Stimulated activated memory B cell treated with anti-CD40 and anti-IgM and Interleukin-4, amounts not matched to agents 10 μg/mL and 1 μg/mL and 100 μg/mL, for 72 hours (primary cell): ENCODE measurements around the gene FBXW7.

ENCODE experiments used
- ATAC-seq: fragments of 150-1000 bp; cut with Tn5 transposase; 2 replicates; pipeline ENCODE4 v1.10.0; 2021
- H3K27ac Mint-ChIP-seq: one replicate; pipeline ENCODE4 v1.8.0; 2022; ENCODE audit warnings: mild to moderate bottlenecking, mixed read lengths
- H3K27me3 Mint-ChIP-seq: one replicate; pipeline ENCODE4 v1.8.0; 2022; ENCODE audit warnings: mixed read lengths
- H3K36me3 Mint-ChIP-seq: one replicate; pipeline ENCODE4 v1.8.0; 2022; ENCODE audit warnings: mixed read lengths
- H3K4me1 Mint-ChIP-seq: one replicate; pipeline ENCODE4 v1.8.0; 2022; ENCODE audit warnings: mixed read lengths
- H3K4me3 Mint-ChIP-seq: one replicate; pipeline ENCODE4 v1.8.0; 2022; ENCODE audit warnings: mild to moderate bottlenecking, moderate library complexity, mixed read lengths
- H3K9me3 Mint-ChIP-seq: one replicate; pipeline ENCODE4 v1.8.0; 2022; ENCODE audit warnings: mixed read lengths

FBXW7 gene

GRCh38 chr4:152454398-152455011 is 81.4 kb downstream of the FBXW7 start:
- H3K4me1 Mint-ChIP-seq, result peaks cover 34% of the 10 kb centered on the region
- no peaks in the 10 kb centered on the region for H3K27me3 Mint-ChIP-seq
- H3K4me3 Mint-ChIP-seq, result no peak overlapping the region
- H3K27ac Mint-ChIP-seq, result no peak overlapping the region
- ATAC-seq, result no peak
- no peaks in the 10 kb centered on the region for H3K36me3 Mint-ChIP-seq
- no peaks in the 10 kb centered on the region for H3K9me3 Mint-ChIP-seq

- Mint-ChIP-seq H3K9me3 (no peaks in the 10 kb centered on the region), H3K27me3 (no peaks in the 10 kb centered on the region), H3K4me1 (peaks cover 24% of the 10 kb centered on the region), H3K27ac (no peak overlapping the region), H3K36me3 (no peaks in the 10 kb centered on the region), H3K4me3 (no peak overlapping the region)
- ATAC-seq, result no peak
These were observed 84.4 kb downstream of the FBXW7 start for GRCh38 chr4:152451496-152451895.

GRCh38 chr4:152448854-152449253 is 87.0 kb downstream of the FBXW7 start:
- H3K36me3 Mint-ChIP-seq, result no peaks in the 10 kb centered on the region
- H3K9me3 Mint-ChIP-seq, result no peaks in the 10 kb centered on the region
- no peak overlapping the region for H3K4me3 Mint-ChIP-seq
- H3K4me1 Mint-ChIP-seq, result peaks cover 6% of the 10 kb centered on the region
- H3K27ac Mint-ChIP-seq, result no peak overlapping the region
- H3K27me3 Mint-ChIP-seq, result no peaks in the 10 kb centered on the region
- no peak for ATAC-seq

GRCh38 chr4:152448038-152448707 is 87.7 kb downstream of the FBXW7 start:
- Mint-ChIP-seq H3K4me1 (peaks cover 6% of the 10 kb centered on the region), H3K36me3 (no peaks in the 10 kb centered on the region), H3K9me3 (no peaks in the 10 kb centered on the region), H3K27me3 (no peaks in the 10 kb centered on the region), H3K4me3 (no peak overlapping the region), H3K27ac (no peak overlapping the region)
- no peak for ATAC-seq

GRCh38 chr4:152443859-152444258 is 92.0 kb downstream of the FBXW7 start:
- peaks cover 24% of the 10 kb centered on the region for H3K4me1 Mint-ChIP-seq
- H3K36me3 Mint-ChIP-seq, result peaks cover 8% of the 10 kb centered on the region
- no peaks in the 10 kb centered on the region for H3K27me3 Mint-ChIP-seq
- H3K4me3 Mint-ChIP-seq, result no peak overlapping the region
- H3K27ac Mint-ChIP-seq, result no peak overlapping the region
- no peak for ATAC-seq
- H3K9me3 Mint-ChIP-seq, result no peaks in the 10 kb centered on the region

GRCh38 chr4:152437561-152437960 is 98.3 kb downstream of the FBXW7 start:
- Mint-ChIP-seq H3K27ac (no peak overlapping the region), H3K4me1 (peaks cover 46% of the 10 kb centered on the region), H3K36me3 (peaks cover 21% of the 10 kb centered on the region), H3K4me3 (no peak overlapping the region), H3K9me3 (no peaks in the 10 kb centered on the region), H3K27me3 (no peaks in the 10 kb centered on the region)
- ATAC-seq, result no peak

- Mint-ChIP-seq H3K36me3 (peaks cover 15% of the 10 kb centered on the region), H3K9me3 (no peaks in the 10 kb centered on the region), H3K27me3 (no peaks in the 10 kb centered on the region), H3K27ac (no peak overlapping the region), H3K4me1 (peaks cover 38% of the 10 kb centered on the region), H3K4me3 (no peak overlapping the region)
- ATAC-seq, result no peak
These were observed 99.5 kb downstream of the FBXW7 start for GRCh38 chr4:152436384-152436783.

- no peaks in the 10 kb centered on the region for H3K27me3 Mint-ChIP-seq
- no peaks in the 10 kb centered on the region for H3K9me3 Mint-ChIP-seq
- no peak overlapping the region for H3K27ac Mint-ChIP-seq
- H3K4me3 Mint-ChIP-seq, result no peak overlapping the region
- peaks cover 19% of the 10 kb centered on the region for H3K36me3 Mint-ChIP-seq
- peaks cover 38% of the 10 kb centered on the region for H3K4me1 Mint-ChIP-seq
- no peak for ATAC-seq
These were observed 101.9 kb downstream of the FBXW7 start for GRCh38 chr4:152434011-152434410.

- no peak overlapping the region for H3K4me3 Mint-ChIP-seq
- H3K36me3 Mint-ChIP-seq, result peaks cover 18% of the 10 kb centered on the region
- no peaks in the 10 kb centered on the region for H3K27me3 Mint-ChIP-seq
- H3K4me1 Mint-ChIP-seq, result peaks cover 32% of the 10 kb centered on the region
- ATAC-seq, result no peak
- no peak overlapping the region for H3K27ac Mint-ChIP-seq
- no peaks in the 10 kb centered on the region for H3K9me3 Mint-ChIP-seq
These were observed 104.1 kb downstream of the FBXW7 start for GRCh38 chr4:152431784-152432183.

- Mint-ChIP-seq H3K4me3 (no peak overlapping the region), H3K9me3 (no peaks in the 10 kb centered on the region), H3K27me3 (no peaks in the 10 kb centered on the region), H3K27ac (no peak overlapping the region), H3K36me3 (peaks cover 22% of the 10 kb centered on the region), H3K4me1 (peaks cover 34% of the 10 kb centered on the region)
- no peak for ATAC-seq
These were observed 104.6 kb downstream of the FBXW7 start for GRCh38 chr4:152431291-152431690.

GRCh38 chr4:152430507-152430906 is 105.4 kb downstream of the FBXW7 start:
- no peak for ATAC-seq
- H3K9me3 Mint-ChIP-seq, result no peaks in the 10 kb centered on the region
- H3K36me3 Mint-ChIP-seq, result peaks cover 22% of the 10 kb centered on the region
- peaks cover 35% of the 10 kb centered on the region for H3K4me1 Mint-ChIP-seq
- H3K27ac Mint-ChIP-seq, result no peak overlapping the region
- no peak overlapping the region for H3K4me3 Mint-ChIP-seq
- no peaks in the 10 kb centered on the region for H3K27me3 Mint-ChIP-seq

- no peaks in the 10 kb centered on the region for H3K27me3 Mint-ChIP-seq
- no peak for ATAC-seq
- peaks cover 22% of the 10 kb centered on the region for H3K36me3 Mint-ChIP-seq
- no peak overlapping the region for H3K4me3 Mint-ChIP-seq
- no peaks in the 10 kb centered on the region for H3K9me3 Mint-ChIP-seq
- H3K27ac Mint-ChIP-seq, result no peak overlapping the region
- H3K4me1 Mint-ChIP-seq, result peaks cover 28% of the 10 kb centered on the region
These were observed 107.9 kb downstream of the FBXW7 start for GRCh38 chr4:152427981-152428380.

- Mint-ChIP-seq H3K9me3 (no peaks in the 10 kb centered on the region), H3K27me3 (no peaks in the 10 kb centered on the region), H3K36me3 (peaks cover 22% of the 10 kb centered on the region), H3K4me3 (no peak overlapping the region), H3K4me1 (peaks cover 30% of the 10 kb centered on the region), H3K27ac (no peak overlapping the region)
- no peak for ATAC-seq
These were observed 110.9 kb downstream of the FBXW7 start for GRCh38 chr4:152424977-152425376.

GRCh38 chr4:152424396-152424795 is 111.5 kb downstream of the FBXW7 start:
- Mint-ChIP-seq H3K9me3 (no peaks in the 10 kb centered on the region), H3K27ac (no peak overlapping the region), H3K36me3 (peaks cover 22% of the 10 kb centered on the region), H3K4me1 (peaks cover 31% of the 10 kb centered on the region), H3K27me3 (no peaks in the 10 kb centered on the region), H3K4me3 (no peak overlapping the region)
- no peak for ATAC-seq

GRCh38 chr4:152422817-152423320 is 113.0 kb downstream of the FBXW7 start:
- Mint-ChIP-seq H3K4me3 (no peak overlapping the region), H3K27ac (no peak overlapping the region), H3K9me3 (no peaks in the 10 kb centered on the region), H3K27me3 (no peaks in the 10 kb centered on the region), H3K36me3 (peaks cover 11% of the 10 kb centered on the region), H3K4me1 (peaks cover 31% of the 10 kb centered on the region)
- ATAC-seq, result no peak

- H3K27ac Mint-ChIP-seq, result no peak overlapping the region
- H3K36me3 Mint-ChIP-seq, result peaks cover 9% of the 10 kb centered on the region
- H3K9me3 Mint-ChIP-seq, result no peaks in the 10 kb centered on the region
- no peak for ATAC-seq
- H3K4me1 Mint-ChIP-seq, result peaks cover 37% of the 10 kb centered on the region
- H3K4me3 Mint-ChIP-seq, result no peak overlapping the region
- H3K27me3 Mint-ChIP-seq, result no peaks in the 10 kb centered on the region
These were observed 114.3 kb downstream of the FBXW7 start for GRCh38 chr4:152421576-152421975.
